ACC112 (cell line): ENCODE data around the gene CHI3L1.

Source experiments
- H2AFZ ChIP-seq: fragments of 200-600 bp; sonication (generic); one replicate; pipeline ENCODE4 v1.6.0; 2017; ENCODE audit warnings: antibody characterized with exemption, low read length; ENCODE audit not compliant: unreplicated experiment
- H3K27ac ChIP-seq: fragments of 200-600 bp; sonication (generic); 2 replicates; pipeline ENCODE4 v1.5.1; 2014; ENCODE audit warnings: low read depth, mild to moderate bottlenecking, antibody characterized with exemption, low read length, moderate library complexity
- H3K27me3 ChIP-seq: fragments of 200-600 bp; sonication (generic); 2 replicates; pipeline ENCODE4 v1.6.1; 2014; ENCODE audit warnings: mild to moderate bottlenecking, antibody characterized with exemption, low read length, moderate library complexity, mixed read lengths; ENCODE audit not compliant: insufficient read depth
- H3K36me3 ChIP-seq: fragments of 200-600 bp; sonication (generic); 2 replicates; pipeline ENCODE4 v1.6.1; 2016; ENCODE audit warnings: mild to moderate bottlenecking, antibody characterized with exemption, low read length, moderate library complexity, mixed read lengths; ENCODE audit not compliant: insufficient read depth
- H3K4me1 ChIP-seq: fragments of 200-600 bp; sonication (generic); one replicate; pipeline ENCODE4 v1.6.1; 2016; ENCODE audit warnings: low read length, mixed read lengths; ENCODE audit not compliant: insufficient read depth, unreplicated experiment, control insufficient read depth
- H3K4me3 ChIP-seq: fragments of 200-600 bp; sonication (generic); 2 replicates; pipeline ENCODE4 v1.5.1; 2014; ENCODE audit warnings: mild to moderate bottlenecking, low read depth, low read length
- H3K79me2 ChIP-seq: fragments of 200-600 bp; sonication (generic); one replicate; pipeline ENCODE4 v1.6.0; 2016; ENCODE audit warnings: low read length; ENCODE audit not compliant: control insufficient read depth, unreplicated experiment, insufficient read depth

CHI3L1 gene

GRCh38 chr1:203167913-203168200 is 18.6 kb downstream of the CHI3L1 start:
- Histone ChIP-seq H3K36me3 (no peaks in the 10 kb centered on the region), H2AFZ (no peak overlapping the region), H3K27me3 (no peaks in the 10 kb centered on the region), H3K4me1 (peaks cover 5% of the 10 kb centered on the region), H3K27ac (no peak overlapping the region), H3K79me2 (no peaks in the 10 kb centered on the region), H3K4me3 (no peak overlapping the region)

DNA sequence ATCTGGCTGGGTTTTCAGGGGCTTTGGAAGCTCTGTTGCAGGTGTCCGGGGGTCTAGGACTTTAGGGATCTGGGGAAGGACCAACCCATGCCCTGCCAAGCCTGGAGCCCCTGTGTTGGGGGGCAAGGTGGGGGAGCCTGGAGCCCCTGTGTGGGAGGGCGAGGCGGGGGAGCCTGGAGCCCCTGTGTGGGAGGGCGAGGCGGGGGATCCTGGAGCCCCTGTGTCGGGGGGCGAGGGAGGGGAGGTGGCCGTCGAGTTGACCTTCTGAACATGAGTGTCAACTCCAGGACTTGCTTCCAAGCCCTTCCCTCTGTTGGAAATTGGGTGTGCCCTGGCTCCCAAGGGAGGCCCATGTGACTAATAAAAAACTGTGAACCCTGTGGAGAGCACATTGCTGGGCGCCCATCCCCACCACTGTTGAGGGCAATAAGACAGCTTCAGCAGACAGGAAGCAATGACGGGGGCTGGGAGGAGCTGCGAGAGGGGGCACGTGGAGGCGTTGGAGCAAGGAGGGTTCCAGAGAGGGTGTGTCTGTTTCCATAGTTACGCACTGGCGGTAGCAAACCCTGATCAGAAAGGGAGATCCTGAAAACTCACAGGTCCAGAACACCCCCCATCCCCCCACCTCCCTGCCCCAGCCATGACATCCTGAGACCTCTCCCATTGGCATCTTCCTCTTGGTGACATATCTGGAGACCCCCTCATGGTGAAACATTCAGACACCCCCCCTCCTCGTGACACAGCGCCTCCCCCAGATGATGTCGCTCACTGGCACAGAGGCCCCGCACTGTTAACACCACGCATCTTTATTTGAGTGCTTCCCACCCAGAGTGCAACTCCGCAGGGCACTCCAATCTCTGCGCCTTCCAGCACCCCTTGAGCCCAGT is 19.2 kb downstream of the CHI3L1 start:
- no peak overlapping the region for H3K27ac ChIP-seq
- no peak overlapping the region for H2AFZ ChIP-seq

DNA sequence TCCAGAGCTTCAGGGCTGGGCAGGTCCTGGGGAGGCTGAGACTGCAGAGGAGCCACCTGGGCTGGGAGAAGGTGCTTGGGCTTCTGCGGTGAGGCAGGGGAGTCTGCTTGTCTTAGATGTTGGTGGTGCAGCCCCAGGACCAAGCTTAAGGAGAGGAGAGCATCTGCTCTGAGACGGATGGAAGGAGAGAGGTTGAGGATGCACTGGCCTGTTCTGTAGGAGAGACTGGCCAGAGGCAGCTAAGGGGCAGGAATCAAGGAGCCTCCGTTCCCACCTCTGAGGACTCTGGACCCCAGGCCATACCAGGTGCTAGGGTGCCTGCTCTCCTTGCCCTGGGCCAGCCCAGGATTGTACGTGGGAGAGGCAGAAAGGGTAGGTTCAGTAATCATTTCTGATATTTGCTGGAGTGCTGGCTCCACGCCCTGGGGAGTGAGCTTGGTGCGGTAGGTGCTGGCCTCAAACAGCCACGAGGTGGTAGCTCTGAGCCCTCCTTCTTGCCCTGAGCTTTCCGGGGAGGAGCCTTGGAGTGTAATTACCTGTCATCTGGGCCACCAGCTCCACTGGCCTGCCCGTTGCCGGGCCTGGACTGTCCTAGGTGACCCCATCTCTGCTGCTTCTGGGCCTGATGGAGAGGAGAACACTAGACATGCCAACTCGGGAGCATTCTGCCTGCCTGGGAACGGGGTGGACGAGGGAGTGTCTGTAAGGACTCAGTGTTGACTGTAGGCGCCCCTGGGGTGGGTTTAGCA is 20.1 kb downstream of the CHI3L1 start:
- no peak overlapping the region for H3K4me3 ChIP-seq
- no peak overlapping the region for H2AFZ ChIP-seq
- peaks cover 5% of the 10 kb centered on the region for H3K4me1 ChIP-seq
- no peaks in the 10 kb centered on the region for H3K27me3 ChIP-seq
- H3K79me2 ChIP-seq = no peaks in the 10 kb centered on the region
- no peak overlapping the region for H3K27ac ChIP-seq
- H3K36me3 ChIP-seq = no peaks in the 10 kb centered on the region

More for the DNA sequence above, 19.2 kb downstream of the CHI3L1 start:
- no peak overlapping the region for H3K4me3 ChIP-seq
- H3K36me3 ChIP-seq = no peaks in the 10 kb centered on the region
- no peaks in the 10 kb centered on the region for H3K27me3 ChIP-seq
- H3K4me1 ChIP-seq = peaks cover 5% of the 10 kb centered on the region
- H3K79me2 ChIP-seq = no peaks in the 10 kb centered on the region

GRCh38 chr1:203165800-203166161 is 20.7 kb downstream of the CHI3L1 start:
- Histone ChIP-seq H3K4me3 (no peak overlapping the region), H3K36me3 (no peaks in the 10 kb centered on the region), H3K79me2 (no peaks in the 10 kb centered on the region), H3K4me1 (peaks cover 5% of the 10 kb centered on the region), H3K27me3 (no peaks in the 10 kb centered on the region), H2AFZ (no peak overlapping the region), H3K27ac (no peak overlapping the region)

- Histone ChIP-seq H3K27ac (no peak overlapping the region), H2AFZ (no peak overlapping the region), H3K4me3 (no peak overlapping the region), H3K4me1 (peaks cover 5% of the 10 kb centered on the region), H3K27me3 (no peaks in the 10 kb centered on the region), H3K36me3 (no peaks in the 10 kb centered on the region), H3K79me2 (no peaks in the 10 kb centered on the region)
These were observed 21.3 kb downstream of the CHI3L1 start for GRCh38 chr1:203165101-203165799.

GRCh38 chr1:203163891-203164635 is 22.4 kb downstream of the CHI3L1 start:
- Histone ChIP-seq H2AFZ (no peak overlapping the region), H3K4me1 (peaks cover 5% of the 10 kb centered on the region), H3K27ac (no peak overlapping the region), H3K79me2 (no peaks in the 10 kb centered on the region), H3K4me3 (no peak overlapping the region), H3K36me3 (no peaks in the 10 kb centered on the region), H3K27me3 (no peaks in the 10 kb centered on the region)

GRCh38 chr1:203162403-203162802 is 24.1 kb downstream of the CHI3L1 start:
- Histone ChIP-seq H2AFZ (no peak overlapping the region), H3K27me3 (no peaks in the 10 kb centered on the region), H3K4me1 (peaks cover 5% of the 10 kb centered on the region), H3K27ac (no peak overlapping the region), H3K36me3 (no peaks in the 10 kb centered on the region), H3K4me3 (no peak overlapping the region), H3K79me2 (no peaks in the 10 kb centered on the region)

GRCh38 chr1:203161703-203162102 is 24.8 kb downstream of the CHI3L1 start:
- no peak overlapping the region for H3K4me3 ChIP-seq
- H2AFZ ChIP-seq = no peak overlapping the region
- no peaks in the 10 kb centered on the region for H3K79me2 ChIP-seq
- no peaks in the 10 kb centered on the region for H3K36me3 ChIP-seq
- no peak overlapping the region for H3K27ac ChIP-seq
- H3K4me1 ChIP-seq = no peaks in the 10 kb centered on the region
- no peaks in the 10 kb centered on the region for H3K27me3 ChIP-seq

DNA sequence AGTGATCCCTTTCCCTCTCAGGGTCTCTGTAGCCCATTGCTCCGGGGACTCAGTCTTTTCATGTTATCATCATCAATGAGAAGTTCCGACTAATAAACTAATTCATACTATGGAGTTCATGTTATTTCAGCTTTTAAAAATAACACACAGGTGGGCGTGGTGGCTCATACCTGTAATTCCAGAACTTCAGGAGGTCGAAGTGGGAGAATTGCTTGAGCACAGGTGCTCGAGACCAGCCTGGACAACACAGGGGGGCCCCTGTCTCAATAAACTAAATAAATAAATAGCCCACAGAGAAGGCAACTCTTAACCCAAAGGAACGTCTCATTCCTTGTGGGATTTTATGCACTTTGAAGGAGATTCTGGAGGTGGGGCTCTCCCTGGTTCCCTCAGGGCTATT is 25.3 kb downstream of the CHI3L1 start:
- Histone ChIP-seq H3K27me3 (no peaks in the 10 kb centered on the region), H3K4me3 (no peak overlapping the region)

DNA sequence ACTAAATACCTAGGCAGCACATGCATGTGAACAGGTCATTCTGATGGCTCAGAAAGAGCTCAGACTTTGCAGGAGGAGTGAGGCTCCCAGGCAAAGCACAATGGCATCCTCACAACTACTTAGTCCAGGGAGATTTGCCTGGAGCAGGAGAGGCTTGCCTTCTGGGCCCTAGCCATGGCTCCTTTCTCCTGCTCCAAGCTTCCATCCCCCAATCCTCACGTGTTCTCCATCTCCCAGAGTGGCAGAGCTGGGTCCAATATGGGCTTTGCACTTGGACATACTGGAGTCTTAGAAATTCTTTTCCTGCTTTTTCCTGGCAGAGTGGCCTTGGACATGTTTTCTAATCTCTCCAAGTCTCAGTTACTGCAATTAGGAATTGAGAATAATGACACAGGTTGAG is 26.7 kb downstream of the CHI3L1 start:
- Histone ChIP-seq H3K27me3 (no peaks in the 10 kb centered on the region), H2AFZ (no peak overlapping the region), H3K27ac (no peak overlapping the region), H3K4me1 (no peaks in the 10 kb centered on the region), H3K79me2 (no peaks in the 10 kb centered on the region), H3K36me3 (no peaks in the 10 kb centered on the region), H3K4me3 (no peak overlapping the region)

More for the DNA sequence above, 25.3 kb downstream of the CHI3L1 start:
- no peaks in the 10 kb centered on the region for H3K36me3 ChIP-seq
- no peak overlapping the region for H2AFZ ChIP-seq
- no peak overlapping the region for H3K27ac ChIP-seq
- no peaks in the 10 kb centered on the region for H3K4me1 ChIP-seq
- H3K79me2 ChIP-seq = no peaks in the 10 kb centered on the region
